ENCODE data around the gene GLP1R. TPM values are rescaled to one million over a fixed set of nuclear protein-coding genes. Genes with fewer than 3 reads are reported as not detected.

Gene GLP1R
- total RNA-seq, 2 donors from 2014 or later, result 5.7 to 6.9 TPM

DNA sequence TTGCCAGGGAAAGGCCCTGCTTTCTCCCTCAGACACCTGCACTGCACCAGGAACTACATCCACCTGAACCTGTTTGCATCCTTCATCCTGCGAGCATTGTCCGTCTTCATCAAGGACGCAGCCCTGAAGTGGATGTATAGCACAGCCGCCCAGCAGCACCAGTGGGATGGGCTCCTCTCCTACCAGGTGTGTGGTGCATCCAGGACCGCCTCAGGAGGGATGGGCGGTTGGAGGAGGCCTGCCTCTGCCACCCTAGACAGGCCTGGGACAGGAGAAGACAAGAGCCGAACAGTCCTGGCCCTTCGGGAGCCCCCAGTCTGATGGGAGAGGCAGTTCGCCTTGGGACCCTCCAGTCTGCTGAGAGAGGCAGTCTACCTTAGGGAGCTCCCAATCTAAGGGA, 24.2 kb downstream of the GLP1R start:
- no peak overlapping the region for H3K4me3 ChIP-seq
- H3K27ac ChIP-seq, result no peak overlapping the region
- H3K4me1 ChIP-seq, result no peaks in the 10 kb centered on the region
- 92 to 94% methylated on average over 5 to 9 of the region's 9 CpGs for WGBS, 2 donors
- H3K9me3 ChIP-seq, result no peaks in the 10 kb centered on the region
- no peaks in the 10 kb centered on the region for H3K27me3 ChIP-seq
- ATAC-seq, result no peak
- no peaks in the 10 kb centered on the region for H3K36me3 ChIP-seq (replicated peaks in 1 of 2; ENCODE audit: insufficient read depth in 1 of 2, low read depth in 2 of 2)
- intact Hi-C loops (cut with DNase I), result no loop called here
- no peak for DNase-seq
- TF ChIP-seq, protein P1, sequence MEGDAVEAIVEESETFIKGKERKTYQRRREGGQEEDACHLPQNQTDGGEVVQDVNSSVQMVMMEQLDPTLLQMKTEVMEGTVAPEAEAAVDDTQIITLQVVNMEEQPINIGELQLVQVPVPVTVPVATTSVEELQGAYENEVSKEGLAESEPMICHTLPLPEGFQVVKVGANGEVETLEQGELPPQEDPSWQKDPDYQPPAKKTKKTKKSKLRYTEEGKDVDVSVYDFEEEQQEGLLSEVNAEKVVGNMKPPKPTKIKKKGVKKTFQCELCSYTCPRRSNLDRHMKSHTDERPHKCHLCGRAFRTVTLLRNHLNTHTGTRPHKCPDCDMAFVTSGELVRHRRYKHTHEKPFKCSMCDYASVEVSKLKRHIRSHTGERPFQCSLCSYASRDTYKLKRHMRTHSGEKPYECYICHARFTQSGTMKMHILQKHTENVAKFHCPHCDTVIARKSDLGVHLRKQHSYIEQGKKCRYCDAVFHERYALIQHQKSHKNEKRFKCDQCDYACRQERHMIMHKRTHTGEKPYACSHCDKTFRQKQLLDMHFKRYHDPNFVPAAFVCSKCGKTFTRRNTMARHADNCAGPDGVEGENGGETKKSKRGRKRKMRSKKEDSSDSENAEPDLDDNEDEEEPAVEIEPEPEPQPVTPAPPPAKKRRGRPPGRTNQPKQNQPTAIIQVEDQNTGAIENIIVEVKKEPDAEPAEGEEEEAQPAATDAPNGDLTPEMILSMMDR (IDR thresholded peaks at IDR 0.05), result no peak
- TF ChIP-seq POLR2A (IDR thresholded peaks at IDR 0.05), result no peak

DNA sequence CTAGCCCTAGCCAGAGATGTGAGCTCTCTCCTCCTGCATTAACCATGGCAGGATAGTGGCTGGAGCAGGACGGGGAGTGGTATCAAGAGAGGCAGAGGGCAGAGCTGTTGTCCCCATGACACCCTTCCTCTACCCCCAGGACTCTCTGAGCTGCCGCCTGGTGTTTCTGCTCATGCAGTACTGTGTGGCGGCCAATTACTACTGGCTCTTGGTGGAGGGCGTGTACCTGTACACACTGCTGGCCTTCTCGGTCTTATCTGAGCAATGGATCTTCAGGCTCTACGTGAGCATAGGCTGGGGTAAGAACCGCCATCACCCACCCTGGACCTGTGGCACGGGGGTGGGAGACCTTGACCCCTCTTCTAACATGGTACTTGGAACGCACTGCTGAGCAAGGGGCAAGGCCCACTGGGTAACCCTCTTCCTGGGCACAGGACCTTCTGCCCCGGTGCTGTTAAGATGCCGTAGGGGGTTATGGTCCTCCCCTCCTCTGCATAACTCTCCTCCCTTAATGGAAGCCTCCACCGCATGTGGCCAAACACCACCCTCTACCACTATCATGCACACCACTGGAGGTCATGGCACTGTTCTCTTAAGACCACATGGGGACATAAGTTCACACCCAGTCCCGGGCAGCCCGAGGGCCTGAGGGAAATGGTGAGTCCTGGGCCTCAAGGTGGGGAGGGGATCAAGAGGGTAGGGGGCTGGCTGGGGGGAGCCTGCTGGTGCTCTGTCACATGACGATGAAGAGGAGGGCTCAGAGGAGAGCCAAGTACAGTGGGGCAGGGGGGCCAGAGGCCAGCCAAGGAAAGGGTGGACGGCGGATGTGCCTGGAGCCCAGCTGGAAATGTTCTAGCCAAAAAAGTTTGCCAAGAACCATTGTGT, 25.1 kb downstream of the GLP1R start:
- TF ChIP-seq POLR2A (IDR thresholded peaks at IDR 0.05), result no peak
- TF ChIP-seq, protein P1 (IDR thresholded peaks at IDR 0.05), result no peak
- ATAC-seq (no peak), DNase-seq (no peak)
- Histone ChIP-seq H3K9me3 (no peaks in the 10 kb centered on the region), H3K36me3 (replicated peaks in 1 of 2; ENCODE audit: insufficient read depth in 1 of 2, low read depth in 2 of 2) (no peaks in the 10 kb centered on the region), H3K27me3 (no peaks in the 10 kb centered on the region), H3K4me1 (no peaks in the 10 kb centered on the region), H3K4me3 (no peak overlapping the region), H3K27ac (no peak overlapping the region)
- intact Hi-C loops (cut with DNase I), result no loop called here
- WGBS, 2 donors, result 86 to 92% methylated on average over 13 to 17 of the region's 17 CpGs

DNA sequence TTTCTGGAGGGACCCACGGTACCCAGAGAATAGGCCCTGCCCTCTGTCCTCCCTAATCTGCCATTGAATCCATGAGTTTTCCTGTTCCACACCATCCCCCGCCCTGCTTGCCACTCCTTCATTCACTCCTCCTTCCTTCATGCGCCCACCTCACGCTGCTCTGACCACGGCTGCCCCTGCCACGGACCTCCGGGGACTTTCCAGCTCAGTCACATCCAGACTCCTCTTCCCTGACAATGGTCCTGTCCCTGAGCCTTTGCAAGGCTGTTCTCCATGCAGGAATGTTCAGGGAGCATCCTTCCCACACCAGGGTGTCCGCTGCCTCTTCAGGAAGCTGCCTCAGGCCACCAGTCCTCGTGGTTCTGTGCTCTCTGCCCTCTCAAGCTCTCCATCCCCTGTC, 25.9 kb downstream of the GLP1R start:
- DNase-seq, result no peak
- H3K27ac ChIP-seq, result no peak overlapping the region
- TF ChIP-seq POLR2A (IDR thresholded peaks at IDR 0.05), result no peak
- TF ChIP-seq, protein P1 (IDR thresholded peaks at IDR 0.05), result no peak
- H3K4me1 ChIP-seq, result no peaks in the 10 kb centered on the region
- WGBS, 2 donors, result 89 to 90% methylated on average over 9 of the region's 9 CpGs
- no peak overlapping the region for H3K4me3 ChIP-seq
- H3K27me3 ChIP-seq, result no peaks in the 10 kb centered on the region
- no peaks in the 10 kb centered on the region for H3K36me3 ChIP-seq (replicated peaks in 1 of 2; ENCODE audit: insufficient read depth in 1 of 2, low read depth in 2 of 2)
- intact Hi-C loops (cut with DNase I), result no loop called here
- ATAC-seq, result no peak
- no peaks in the 10 kb centered on the region for H3K9me3 ChIP-seq

DNA sequence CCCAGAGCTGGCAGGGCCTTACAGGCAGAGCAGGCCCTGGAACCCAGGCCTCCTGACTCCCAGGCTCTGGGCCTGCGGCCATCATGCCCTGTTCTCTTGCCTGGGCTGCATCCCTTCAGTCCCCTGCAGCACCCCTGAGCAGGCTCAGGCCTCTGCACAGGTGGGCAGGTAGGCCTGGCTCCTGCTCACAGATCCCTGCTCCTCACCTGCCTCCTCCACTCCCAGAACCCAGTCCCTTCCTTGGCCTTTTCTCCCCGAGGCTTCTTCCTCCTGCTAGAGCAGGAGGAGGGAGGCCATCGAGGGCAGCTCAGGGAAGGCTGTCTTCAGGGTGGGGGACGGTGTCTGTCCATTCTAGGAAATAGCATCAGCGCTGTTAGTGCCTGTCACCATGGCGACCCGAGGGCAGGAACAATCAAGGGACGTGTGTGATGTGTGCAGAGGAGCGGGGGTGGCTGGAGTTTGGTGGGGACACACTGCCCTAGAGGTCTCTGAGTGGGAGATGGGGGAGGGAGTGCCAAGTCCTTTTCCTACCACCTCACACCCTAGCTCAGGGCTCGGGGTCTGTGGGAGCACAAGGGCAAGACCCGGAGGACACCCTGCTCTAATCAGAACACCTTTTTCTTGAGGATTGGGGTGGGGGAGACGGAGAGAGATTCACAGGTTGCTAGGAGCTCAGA, 26.6 kb downstream of the GLP1R start:
- Histone ChIP-seq H3K4me1 (no peaks in the 10 kb centered on the region), H3K36me3 (replicated peaks in 1 of 2; ENCODE audit: insufficient read depth in 1 of 2, low read depth in 2 of 2) (no peaks in the 10 kb centered on the region), H3K9me3 (no peaks in the 10 kb centered on the region), H3K27ac (no peak overlapping the region), H3K4me3 (no peak overlapping the region), H3K27me3 (no peaks in the 10 kb centered on the region)
- no peak for ATAC-seq
- intact Hi-C loops (cut with DNase I), result no loop called here
- TF ChIP-seq, protein P1 (IDR thresholded peaks at IDR 0.05), result no peak
- DNase-seq, result no peak
- 75 to 78% methylated on average over 11 to 12 of the region's 12 CpGs for WGBS, 2 donors
